Activated CD8-positive, alpha-beta memory T cell treated with anti-CD3 and anti-CD28 coated beads for 24 hours (primary cell): ENCODE results near the gene PGM3.
"Not testable (repeated sequence)": the region's sequence is repeated elsewhere in the genome, so short reads cannot be mapped to it uniquely, and the experiment has no call there.

Experiments
- DNase-seq: peaks from one replicate; pipeline ENCODE4 v3.0.0-alpha.2; 2020

The PGM3 gene

GRCh38 chr6:83192871-83193746, at the start of gene PGM3, which contains the start of gene RWDD2A:
Gene PGM3, minus strand, starts transcription at chr6:83193265. Its CDS starts 2,253 bp downstream, at chr6:83191012.
Gene RWDD2A, plus strand, starts transcription at chr6:83193357. Its CDS starts 1,095 bp downstream, at chr6:83194452.
- peak; percentile 94 for DNase-seq

DNA sequence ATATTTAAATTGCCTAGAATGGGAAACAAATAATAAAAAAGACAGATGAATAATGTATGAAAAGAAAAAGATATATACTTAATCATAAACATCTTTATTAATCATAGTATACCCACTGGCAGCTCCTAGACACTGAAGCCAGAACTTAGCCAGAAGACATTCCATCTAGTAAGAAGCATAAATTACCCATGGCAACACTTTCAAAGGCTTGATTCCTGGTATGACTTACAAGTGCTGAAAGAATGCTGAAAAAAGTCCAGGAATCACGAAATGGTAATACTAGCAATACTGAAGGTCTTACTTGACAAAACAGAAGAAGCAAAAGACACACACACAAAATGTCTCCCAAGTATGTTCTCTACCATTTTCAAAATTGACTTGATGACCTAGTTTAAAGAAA, 38.1 kb upstream of the PGM3 start:
- DNase-seq: no peak

DNA sequence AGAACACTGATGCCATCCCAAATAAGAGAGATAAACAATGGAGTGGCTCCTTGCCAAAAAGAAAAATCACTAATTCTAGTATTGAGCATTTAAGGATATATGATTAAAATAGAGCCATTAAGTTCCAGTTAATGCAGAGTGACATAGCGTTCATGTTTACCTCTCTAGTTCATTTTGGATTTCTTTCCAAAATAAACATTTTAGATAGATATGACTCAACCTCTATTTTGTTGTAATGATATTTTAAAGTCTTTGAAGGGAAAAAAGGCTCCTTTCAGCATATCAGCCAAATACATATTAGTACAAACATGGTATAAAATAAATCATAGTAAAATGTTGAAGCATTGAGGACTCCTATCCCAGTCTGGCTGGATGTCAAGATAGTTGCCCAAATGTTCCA, 33.5 kb upstream of the PGM3 start:
- DNase-seq: no peak

- DNase-seq: no peak
These were observed 28.9 kb upstream of the PGM3 start for GRCh38 chr6:83221889-83222479.

GRCh38 chr6:83221276-83221675, 28.2 kb upstream of the PGM3 start:
- no peak for DNase-seq

DNA sequence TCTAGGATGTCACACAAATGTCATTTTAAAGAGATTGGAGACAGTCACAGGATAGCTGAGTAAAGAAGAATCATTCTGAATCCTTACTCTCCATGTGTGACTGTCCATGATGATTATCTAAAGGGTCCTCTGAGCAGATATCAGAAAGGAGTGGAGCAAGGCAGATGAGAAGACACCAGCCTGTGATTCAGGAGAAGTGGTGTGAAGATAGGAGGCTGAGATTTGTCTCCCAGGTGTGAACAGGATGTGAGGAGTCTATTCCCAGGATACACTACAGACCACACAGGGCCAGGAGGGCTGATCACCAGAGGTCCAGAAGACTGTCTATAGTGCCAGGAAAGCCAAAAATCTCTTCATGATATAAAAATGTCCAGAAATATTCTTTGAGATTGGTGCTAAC, 27.1 kb upstream of the PGM3 start:
- no peak for DNase-seq

- DNase-seq: no peak
These were observed 25.6 kb upstream of the PGM3 start for GRCh38 chr6:83218646-83219045.

DNA sequence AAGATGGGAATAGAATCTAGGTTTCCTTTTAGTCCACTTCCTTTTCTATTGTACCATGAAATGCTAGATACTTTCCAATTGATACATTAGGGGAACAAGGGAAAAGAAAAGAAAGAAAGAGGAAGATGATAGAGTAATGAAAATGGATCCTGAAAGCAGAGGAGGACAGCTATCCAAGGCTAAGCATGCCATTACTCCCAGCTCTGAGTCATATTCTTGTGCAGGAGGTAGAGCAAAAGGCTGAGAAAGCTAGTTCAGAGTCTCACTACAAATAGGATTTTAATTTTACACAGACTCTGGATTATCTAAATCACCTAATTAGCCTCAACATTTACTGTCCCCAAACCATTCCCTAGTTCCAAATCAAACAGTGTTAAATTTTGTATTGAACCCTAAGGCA, 23.7 kb upstream of the PGM3 start:
- no peak for DNase-seq

GRCh38 chr6:83215131-83216047, 22.3 kb upstream of the PGM3 start:
- peak; percentile 66 for DNase-seq

DNA sequence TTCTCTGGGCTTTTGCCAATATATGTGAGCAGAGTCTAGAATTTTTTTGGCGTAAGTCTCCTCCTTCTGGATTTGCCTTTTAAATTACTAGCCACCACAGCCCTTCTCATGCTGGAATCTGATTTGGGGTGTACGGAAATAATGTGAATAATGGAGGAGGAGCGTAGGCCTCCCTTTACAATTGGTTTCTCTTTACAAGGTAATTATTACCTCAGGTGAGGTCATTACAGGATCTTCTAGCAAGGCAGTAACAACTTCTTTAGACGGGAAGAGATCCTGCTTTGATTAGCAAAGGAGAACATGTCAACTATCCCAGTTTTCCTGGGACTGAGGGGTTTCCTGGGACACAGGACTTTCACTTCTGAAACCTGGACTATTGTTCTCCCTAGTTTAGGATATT, 9.0 kb upstream of the PGM3 start:
- DNase-seq: no peak

DNA sequence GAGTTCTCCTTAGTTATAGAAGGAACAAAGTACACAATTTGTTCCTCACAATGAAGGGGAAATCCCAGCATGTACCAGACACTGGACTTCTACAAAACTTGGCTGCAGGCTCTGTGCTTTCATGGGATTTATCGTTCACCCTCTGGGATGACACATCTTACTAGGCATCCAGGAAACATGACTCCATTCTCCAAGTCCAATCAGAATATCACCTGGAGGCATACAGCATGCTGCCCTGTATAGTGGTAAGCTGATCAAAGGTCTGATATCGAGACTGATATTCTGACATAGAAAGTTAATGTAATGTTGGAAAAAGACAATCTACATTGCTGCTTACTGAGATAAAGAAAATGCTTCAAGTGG, 6.8 kb upstream of the PGM3 start:
- no peak for DNase-seq

- no peak for DNase-seq
These were observed 6.3 kb upstream of the PGM3 start for GRCh38 chr6:83199173-83199862.

GRCh38 chr6:83198486-83199172, 5.6 kb upstream of the PGM3 start:
- DNase-seq: no peak

GRCh38 chr6:83193747-83194566, 892 bp upstream of the PGM3 start:
- peak; percentile 66 for DNase-seq

- no peak for DNase-seq
These were observed 609 bp downstream of the PGM3 start for GRCh38 chr6:83192456-83192855.

GRCh38 chr6:83191974-83192373, 1.1 kb downstream of the PGM3 start:
- DNase-seq: not testable (repeated sequence)

DNA sequence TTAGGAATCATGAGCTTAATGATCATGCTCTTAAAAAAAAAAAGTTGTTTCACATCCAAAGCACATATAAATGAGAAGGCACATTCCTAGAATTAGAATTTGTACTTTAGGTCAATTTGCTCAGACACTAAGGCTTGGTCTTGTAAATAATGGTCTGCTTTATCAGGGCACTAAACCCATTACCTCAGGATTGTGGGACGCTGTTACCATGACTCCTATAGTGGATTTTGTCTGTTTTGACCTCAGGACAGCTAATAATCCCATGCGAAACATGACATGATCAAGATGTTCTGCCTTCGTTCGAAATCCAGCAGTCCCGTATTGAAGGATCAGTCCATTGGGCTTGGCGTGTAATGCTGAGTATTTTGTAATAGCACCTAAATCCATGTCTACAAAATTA, 2.4 kb downstream of the PGM3 start:
- no peak for DNase-seq

DNA sequence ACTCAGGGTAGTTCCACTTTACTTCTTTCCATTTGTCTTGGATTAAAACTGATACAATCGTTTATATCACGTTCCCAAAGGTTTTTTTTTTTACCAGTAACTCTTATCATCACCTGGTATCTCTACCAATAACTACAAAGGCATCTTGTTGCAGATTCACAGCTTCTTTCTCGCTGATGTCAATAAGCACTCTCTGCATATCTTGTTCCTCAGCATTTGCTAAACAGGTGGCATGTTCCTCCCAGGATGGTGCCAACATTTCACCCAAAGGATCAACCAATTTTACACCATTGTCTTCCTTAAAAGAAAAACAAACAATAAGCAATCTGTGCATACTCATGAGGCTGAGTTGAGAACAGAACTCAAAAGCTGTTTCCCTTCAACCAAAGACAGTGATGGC, 4.6 kb downstream of the PGM3 start:
- no peak for DNase-seq

- DNase-seq: no peak
These were observed 8.0 kb downstream of the PGM3 start for GRCh38 chr6:83185096-83185495.

DNA sequence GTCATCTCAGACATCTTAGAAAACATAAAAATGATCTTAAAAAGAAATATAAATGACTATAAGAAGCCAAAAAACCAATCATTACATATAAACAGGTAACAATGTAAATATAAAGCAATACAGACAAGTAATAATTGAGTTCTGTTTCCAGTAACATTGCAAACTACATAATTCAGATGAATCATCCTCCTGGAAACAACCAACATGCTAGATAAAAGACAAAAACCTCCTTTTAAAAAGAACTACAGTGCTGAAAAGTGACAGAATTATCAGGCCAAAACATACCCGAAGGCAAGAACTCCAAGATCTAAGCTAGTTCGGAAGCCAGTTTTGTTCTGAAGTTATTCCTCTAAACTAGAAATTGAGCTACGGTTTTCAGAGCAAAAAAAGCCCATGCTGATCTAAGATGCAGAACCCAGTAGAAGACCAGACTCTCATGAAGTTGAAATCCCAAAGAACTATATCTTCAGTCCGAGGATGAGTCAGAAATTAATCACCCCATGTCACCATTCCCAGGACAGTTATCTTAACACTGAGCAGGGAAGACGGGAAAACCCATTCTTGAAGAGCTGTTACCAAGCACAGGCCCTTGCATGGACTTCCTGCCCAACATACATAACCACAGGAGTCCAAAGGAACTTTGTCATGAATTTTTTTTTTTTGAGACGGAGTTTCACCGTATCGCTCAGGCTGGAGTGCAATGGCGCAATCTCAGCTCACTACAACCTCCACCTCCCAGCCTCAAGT, 9.8 kb downstream of the PGM3 start:
- no peak for DNase-seq
